HCT116 (cell line): ENCODE measurements around the gene FTHL17.

Experiments
- ELF1 ChIP-seq: IDR thresholded peaks from 2 replicates; pipeline ENCODE4 v1.6.1; 2012; ENCODE audit warnings: low read depth, borderline replicate concordance
- EZH2phosphoT487 ChIP-seq: fragments of 200-600 bp; IDR thresholded peaks from 2 replicates; pipeline ENCODE4 v1.6.1; 2018; ENCODE audit warnings: antibody characterized with exemption, borderline replicate concordance
- POLR2A ChIP-seq: IDR thresholded peaks from 2 replicates; pipeline ENCODE4 v1.7.0; 2011; ENCODE audit warnings: borderline replicate concordance; ENCODE audit not compliant: insufficient read depth, insufficient read length; ENCODE audit errors: extremely low read depth
- SIN3A ChIP-seq: IDR thresholded peaks from 2 replicates; pipeline ENCODE4 v1.6.1; 2012; ENCODE audit warnings: low read depth
- TF ChIP-seq, protein P1 (sequence below), 3 experiments: fragments of 200-600 bp in 1 of 3; sonication (generic) in 1 of 3; IDR thresholded peaks in 2 of 3; conservative IDR thresholded peaks in 1 of 3; 2 replicates each; pipeline ENCODE4 v1.5.1; 2012 to 2017; ENCODE audit warnings: low read depth in 2 of 3, low read length in 2 of 3, antibody characterized with exemption in 1 of 3, borderline replicate concordance in 1 of 3, control low read depth in 1 of 3, mild to moderate bottlenecking in 1 of 3, mixed read lengths in 1 of 3, mixed run types in 1 of 3, moderate library complexity in 1 of 3; ENCODE audit not compliant: insufficient read depth in 1 of 3
- TF ChIP-seq, protein P2 (sequence below): IDR thresholded peaks from 2 replicates; pipeline ENCODE4 v1.6.1; 2011; ENCODE audit warnings: mild to moderate bottlenecking, low read length, moderate library complexity; ENCODE audit not compliant: insufficient replicate concordance; ENCODE audit errors: extremely low read depth

DNA sequence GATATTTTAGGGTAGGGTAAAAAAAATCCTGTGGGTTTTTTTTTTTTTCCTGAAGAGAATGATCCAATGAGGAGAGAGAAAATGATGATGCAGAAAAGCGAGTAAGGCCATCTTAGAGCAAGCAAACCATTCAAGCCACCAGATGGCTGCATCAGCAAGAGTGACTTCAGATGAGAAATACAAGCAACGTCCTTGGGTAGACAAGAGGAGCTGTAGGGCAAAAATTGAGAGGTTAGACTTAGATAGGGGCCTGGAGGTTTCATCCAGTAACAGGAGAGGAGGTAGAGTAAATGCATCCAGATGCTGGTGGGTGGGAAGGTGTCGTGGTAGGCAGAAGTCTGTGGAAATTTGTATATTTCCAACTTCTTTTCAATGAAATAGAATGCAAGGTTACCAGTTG lies 14.6 kb downstream of the FTHL17 start:
- TF ChIP-seq, protein P1, sequence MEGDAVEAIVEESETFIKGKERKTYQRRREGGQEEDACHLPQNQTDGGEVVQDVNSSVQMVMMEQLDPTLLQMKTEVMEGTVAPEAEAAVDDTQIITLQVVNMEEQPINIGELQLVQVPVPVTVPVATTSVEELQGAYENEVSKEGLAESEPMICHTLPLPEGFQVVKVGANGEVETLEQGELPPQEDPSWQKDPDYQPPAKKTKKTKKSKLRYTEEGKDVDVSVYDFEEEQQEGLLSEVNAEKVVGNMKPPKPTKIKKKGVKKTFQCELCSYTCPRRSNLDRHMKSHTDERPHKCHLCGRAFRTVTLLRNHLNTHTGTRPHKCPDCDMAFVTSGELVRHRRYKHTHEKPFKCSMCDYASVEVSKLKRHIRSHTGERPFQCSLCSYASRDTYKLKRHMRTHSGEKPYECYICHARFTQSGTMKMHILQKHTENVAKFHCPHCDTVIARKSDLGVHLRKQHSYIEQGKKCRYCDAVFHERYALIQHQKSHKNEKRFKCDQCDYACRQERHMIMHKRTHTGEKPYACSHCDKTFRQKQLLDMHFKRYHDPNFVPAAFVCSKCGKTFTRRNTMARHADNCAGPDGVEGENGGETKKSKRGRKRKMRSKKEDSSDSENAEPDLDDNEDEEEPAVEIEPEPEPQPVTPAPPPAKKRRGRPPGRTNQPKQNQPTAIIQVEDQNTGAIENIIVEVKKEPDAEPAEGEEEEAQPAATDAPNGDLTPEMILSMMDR (IDR thresholded peaks at IDR 0.05 in 2 of 3, conservative IDR thresholded peaks at IDR 0.05 in 1 of 3; ENCODE audit: borderline replicate concordance in 1 of 3, insufficient read depth in 1 of 3, low read depth in 2 of 3, low read length in 2 of 3): no peak
- TF ChIP-seq POLR2A: no peak
- TF ChIP-seq, protein P2, sequence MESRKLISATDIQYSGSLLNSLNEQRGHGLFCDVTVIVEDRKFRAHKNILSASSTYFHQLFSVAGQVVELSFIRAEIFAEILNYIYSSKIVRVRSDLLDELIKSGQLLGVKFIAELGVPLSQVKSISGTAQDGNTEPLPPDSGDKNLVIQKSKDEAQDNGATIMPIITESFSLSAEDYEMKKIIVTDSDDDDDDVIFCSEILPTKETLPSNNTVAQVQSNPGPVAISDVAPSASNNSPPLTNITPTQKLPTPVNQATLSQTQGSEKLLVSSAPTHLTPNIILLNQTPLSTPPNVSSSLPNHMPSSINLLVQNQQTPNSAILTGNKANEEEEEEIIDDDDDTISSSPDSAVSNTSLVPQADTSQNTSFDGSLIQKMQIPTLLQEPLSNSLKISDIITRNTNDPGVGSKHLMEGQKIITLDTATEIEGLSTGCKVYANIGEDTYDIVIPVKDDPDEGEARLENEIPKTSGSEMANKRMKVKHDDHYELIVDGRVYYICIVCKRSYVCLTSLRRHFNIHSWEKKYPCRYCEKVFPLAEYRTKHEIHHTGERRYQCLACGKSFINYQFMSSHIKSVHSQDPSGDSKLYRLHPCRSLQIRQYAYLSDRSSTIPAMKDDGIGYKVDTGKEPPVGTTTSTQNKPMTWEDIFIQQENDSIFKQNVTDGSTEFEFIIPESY: no peak
- TF ChIP-seq EZH2phosphoT487: no peak
- no peak for TF ChIP-seq SIN3A
- no peak for TF ChIP-seq ELF1
